GM19397 (cell line): ENCODE data around the gene FEM1C.

Source experiments
- ATAC-seq: cut with Tn5 transposase; IDR thresholded peaks from one replicate; pipeline ENCODE4 v1.9.1; 2021; ENCODE audit warnings: mild to moderate bottlenecking, moderate library complexity; ENCODE audit not compliant: unreplicated experiment

Gene FEM1C, protein sequence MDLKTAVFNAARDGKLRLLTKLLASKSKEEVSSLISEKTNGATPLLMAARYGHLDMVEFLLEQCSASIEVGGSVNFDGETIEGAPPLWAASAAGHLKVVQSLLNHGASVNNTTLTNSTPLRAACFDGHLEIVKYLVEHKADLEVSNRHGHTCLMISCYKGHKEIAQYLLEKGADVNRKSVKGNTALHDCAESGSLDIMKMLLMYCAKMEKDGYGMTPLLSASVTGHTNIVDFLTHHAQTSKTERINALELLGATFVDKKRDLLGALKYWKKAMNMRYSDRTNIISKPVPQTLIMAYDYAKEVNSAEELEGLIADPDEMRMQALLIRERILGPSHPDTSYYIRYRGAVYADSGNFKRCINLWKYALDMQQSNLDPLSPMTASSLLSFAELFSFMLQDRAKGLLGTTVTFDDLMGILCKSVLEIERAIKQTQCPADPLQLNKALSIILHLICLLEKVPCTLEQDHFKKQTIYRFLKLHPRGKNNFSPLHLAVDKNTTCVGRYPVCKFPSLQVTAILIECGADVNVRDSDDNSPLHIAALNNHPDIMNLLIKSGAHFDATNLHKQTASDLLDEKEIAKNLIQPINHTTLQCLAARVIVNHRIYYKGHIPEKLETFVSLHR

GRCh38 chr5:115544436-115545350 lies at the start of gene FEM1C:
Gene FEM1C (minus strand): TSS chr5:115544775. CDS start chr5:115543493, 1,282 bp downstream.
- ATAC-seq: peak; percentile 98

- ATAC-seq: no peak
Measured at GRCh38 chr5:115589043-115589442, 44.5 kb upstream of the FEM1C start.

GRCh38 chr5:115588640-115589039 lies 44.1 kb upstream of the FEM1C start:
- no peak for ATAC-seq

DNA sequence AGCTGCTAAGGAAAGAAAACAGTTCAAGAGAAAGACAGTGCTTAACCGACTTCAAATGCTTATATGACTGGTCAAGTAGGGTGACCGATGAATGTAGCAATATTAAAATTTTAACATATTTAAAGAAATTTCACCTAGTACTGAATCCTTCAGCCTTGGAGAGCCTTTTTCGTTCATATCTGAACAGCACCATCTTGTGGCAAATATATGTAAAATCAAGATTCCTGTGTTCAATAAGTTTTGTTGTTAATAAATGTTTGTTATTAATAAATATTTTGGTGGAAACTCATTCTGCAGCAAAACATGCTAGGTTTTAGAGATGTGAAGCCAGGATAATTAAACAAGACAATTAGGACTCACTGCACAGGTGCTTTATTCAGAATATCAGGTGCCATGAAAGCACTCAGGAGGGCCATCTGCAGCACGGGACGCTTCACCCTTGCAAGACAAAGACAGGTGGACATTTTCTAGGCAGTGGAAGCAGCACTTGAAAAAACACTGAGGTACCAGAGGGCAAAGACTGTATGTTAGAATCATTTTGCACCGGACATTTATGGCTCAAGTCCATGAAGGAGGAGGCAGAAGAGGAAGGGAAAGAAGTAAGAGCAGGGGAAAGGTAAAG lies 42.1 kb upstream of the FEM1C start:
- no peak for ATAC-seq

DNA sequence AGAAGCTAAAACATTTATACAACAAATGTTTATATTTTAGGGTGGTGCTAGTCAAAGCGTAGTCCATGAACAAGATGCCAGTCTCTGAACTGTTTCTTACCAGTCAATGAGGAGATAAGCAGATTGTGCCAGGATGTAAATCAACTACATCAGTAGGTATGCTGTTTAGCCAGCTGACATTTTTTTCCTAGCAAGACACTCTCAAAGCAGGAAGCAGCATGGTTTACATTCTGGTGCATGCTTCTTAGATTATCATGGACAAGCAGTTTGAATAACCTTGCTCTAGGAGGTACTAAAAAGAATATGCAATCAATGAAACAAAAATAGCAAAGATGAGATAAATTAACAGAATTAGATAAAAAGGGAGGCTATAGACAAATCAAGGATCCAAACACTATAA lies 40.7 kb upstream of the FEM1C start:
- no peak for ATAC-seq

DNA sequence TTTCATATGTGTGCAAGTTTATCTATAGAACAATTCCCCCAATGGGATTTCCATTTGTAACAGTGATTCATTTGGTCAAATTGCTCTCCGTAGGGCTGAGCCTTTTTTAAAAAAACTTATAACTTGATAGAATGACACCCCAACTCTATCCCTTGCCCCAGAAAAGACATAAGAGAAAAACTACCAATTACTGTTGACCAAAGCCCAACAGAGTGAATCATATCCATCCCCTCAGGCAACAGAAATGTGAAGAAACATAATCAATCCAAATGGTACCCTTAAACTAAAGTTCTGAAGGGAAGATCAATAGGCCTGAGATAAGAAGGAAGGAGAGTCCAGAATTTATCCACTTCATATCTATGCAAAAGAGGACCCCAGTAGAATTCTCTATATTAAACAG lies 39.9 kb upstream of the FEM1C start:
- no peak for ATAC-seq

- ATAC-seq: no peak
Measured at GRCh38 chr5:115583474-115583873, 38.9 kb upstream of the FEM1C start.

- ATAC-seq: no peak
Measured at GRCh38 chr5:115580941-115581340, 36.4 kb upstream of the FEM1C start.

DNA sequence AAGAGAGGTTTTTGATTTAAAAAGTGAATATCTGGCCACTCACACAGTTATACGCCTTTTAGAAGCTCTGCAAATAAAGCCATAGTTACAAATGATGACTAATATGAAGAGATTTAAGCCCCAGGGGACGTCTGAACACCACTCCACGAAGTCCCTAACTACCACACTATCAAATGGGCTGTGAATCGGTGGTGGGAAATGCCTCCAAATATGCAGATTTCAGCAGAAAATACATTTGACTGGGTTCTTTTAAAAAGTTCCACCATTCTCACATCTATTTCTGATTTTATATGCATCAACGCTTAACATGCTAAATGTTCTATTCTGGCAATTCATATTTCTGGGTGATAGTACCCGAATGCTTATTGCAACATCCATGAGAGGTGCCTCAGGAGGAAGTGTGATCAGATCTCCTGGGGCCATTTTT lies 35.2 kb upstream of the FEM1C start:
- ATAC-seq: peak; percentile 66

DNA sequence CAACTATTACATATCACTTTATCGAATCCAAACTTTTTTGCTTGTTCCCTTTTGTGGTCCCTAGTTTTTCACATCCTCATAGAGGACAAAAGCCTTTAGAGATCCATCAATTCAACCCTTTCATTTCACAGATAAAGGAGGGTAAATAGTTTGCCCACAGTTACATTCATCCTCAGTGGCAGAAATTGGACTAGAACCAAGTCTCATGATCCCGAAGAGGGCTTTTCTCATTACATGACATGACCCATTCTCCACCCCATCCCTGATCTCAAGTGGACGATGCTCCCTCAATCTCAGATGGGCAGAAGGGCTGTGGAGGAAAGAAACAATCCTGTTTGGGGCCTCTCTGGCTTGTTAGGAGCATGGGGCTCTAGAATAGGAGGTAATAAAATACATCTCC lies 34.6 kb upstream of the FEM1C start:
- ATAC-seq: no peak

GRCh38 chr5:115578657-115579056 lies 34.1 kb upstream of the FEM1C start:
- ATAC-seq: no peak

DNA sequence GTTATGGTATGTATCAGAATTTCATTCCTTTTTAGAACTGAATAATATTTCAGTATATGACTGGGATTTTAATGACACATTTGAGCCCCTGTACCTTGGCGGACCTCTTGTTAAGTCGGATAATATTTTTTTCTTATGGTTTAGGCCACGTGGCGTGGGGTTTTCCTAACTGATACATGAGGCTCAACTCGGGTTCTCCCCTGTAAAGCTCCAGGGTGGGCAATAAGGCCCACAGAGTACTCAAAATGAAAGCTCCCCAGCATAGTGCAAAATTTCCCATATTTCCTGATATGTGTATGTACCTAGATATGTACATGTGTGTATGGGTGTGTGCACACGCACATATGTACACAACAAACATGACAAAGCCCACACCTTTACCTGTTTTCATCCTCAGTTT lies 33.2 kb upstream of the FEM1C start:
- ATAC-seq: no peak

DNA sequence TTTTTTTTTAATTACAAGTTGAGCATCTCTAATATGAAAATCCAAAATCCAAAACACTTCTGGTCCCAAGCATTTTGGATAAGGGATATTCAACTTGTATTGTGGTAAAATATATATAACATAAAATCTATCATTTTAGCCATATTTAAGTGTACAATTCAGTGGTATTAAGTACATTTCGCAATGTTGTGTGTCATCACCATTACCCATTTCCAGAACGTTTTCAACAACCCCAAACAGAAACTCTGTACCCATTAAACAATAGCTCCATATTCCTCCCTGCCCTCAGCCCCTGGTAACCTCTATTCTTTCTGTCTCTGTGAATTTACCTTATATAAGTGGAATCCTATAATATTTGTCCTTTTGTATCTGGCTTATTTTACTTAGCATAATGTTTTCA lies 32.8 kb upstream of the FEM1C start:
- ATAC-seq: no peak

GRCh38 chr5:115575167-115576070 lies 30.8 kb upstream of the FEM1C start:
- ATAC-seq: peak; percentile 34

- no peak for ATAC-seq
Measured at GRCh38 chr5:115573133-115573532, 28.6 kb upstream of the FEM1C start.

- no peak for ATAC-seq
Measured at GRCh38 chr5:115571441-115571878, 26.9 kb upstream of the FEM1C start.

- no peak for ATAC-seq
Measured at GRCh38 chr5:115568668-115569067, 24.1 kb upstream of the FEM1C start.

DNA sequence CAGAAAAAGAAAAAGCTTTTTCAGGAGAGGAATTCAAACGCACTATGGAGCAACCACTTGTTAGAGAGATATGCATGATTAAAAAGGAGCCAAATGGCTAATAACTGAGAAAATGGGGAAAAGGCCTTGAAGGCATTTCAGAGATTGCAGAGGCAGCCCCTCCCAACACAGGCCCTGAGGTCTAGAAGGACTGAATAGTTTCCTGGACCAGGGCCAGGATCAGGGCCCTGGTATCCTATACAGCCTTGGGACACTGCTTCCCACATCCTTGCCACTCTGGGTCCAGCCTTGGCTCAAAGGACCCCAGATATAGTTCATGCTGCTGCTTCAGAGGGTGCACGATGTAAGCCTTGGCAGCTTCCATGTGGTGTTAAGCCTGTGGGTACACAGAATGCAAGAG lies 20.7 kb upstream of the FEM1C start:
- ATAC-seq: no peak

GRCh38 chr5:115561176-115561575 lies 16.6 kb upstream of the FEM1C start:
- no peak for ATAC-seq

- no peak for ATAC-seq
Measured at GRCh38 chr5:115559524-115559923, 14.9 kb upstream of the FEM1C start.
